ENCODE measurements around the gene CHRM2. TPM values are rescaled to one million over a fixed set of nuclear protein-coding genes. Genes with fewer than 3 reads are reported as not detected.

CHRM2 gene
- total and polyA plus RNA-seq, 2 of the 8 experiments (the other 6 are each of a cell fraction or from before 2014, with no cell fraction given): 0.17 to 0.32 TPM

MicroRNA genes within 50 kb of the gene (microRNA counts, 767-probe panel; counts per million panel counts)
- microRNA hsa-miR-490-3p: 879 counts per million, percentile 95 among the panel's probes with 10 or more counts
- microRNA hsa-miR-490-5p: 879 counts per million, percentile 95 among the panel's probes with 10 or more counts

Small RNAs within 50 kb of the gene (microRNA-seq; reads per million reads assigned to microRNA genes)
- gene MIR490 (ENCODE audit: borderline microRNAs expressed in 2 of 2, borderline number of aligned reads in 2 of 2, borderline replicate concordance in 1 of 2): 0.81 to 1.4 reads per million in 2 experiments

Small RNAs within 50 kb of the gene (small RNA-seq; reads per million reads assigned to genes)
- gene KRT8P51 (ENCODE audit: insufficient read depth) (not detected), gene MIR490 (ENCODE audit: insufficient read depth) (not detected)

Data from H1 (cell line).